ENCODE results near the gene STAG1. TPM values are rescaled to one million over a fixed set of nuclear protein-coding genes. Genes with fewer than 3 reads are reported as not detected.
"Not testable (repeated sequence)": the region's sequence is repeated elsewhere in the genome, so short reads cannot be mapped to it uniquely, and the experiment has no call there.

Gene STAG1
- total RNA-seq, 2 donors from 2014 or later, result 45.7 to 55.8 TPM

DNA sequence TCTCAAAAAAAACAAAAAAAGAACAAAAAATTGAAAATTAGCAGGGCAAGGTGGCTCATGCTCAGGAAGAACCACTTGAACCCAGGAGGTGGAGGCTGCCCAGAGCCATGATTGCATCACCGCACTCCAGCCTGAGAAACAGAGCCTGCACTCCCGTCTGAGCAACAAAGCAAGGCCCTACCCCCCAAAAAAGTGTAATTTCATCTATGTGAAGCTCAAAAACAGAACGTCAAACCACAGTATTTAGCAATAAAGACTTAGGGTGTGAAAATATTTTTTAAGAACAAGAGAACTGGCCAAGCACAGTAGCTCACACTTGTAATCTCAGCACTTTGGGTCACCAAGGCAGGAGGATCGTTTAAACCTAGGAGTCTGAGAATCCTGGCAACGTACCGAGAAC is 38.2 kb downstream of the STAG1 start:
- intact Hi-C loops (cut with DNase I), result no loop called here

DNA sequence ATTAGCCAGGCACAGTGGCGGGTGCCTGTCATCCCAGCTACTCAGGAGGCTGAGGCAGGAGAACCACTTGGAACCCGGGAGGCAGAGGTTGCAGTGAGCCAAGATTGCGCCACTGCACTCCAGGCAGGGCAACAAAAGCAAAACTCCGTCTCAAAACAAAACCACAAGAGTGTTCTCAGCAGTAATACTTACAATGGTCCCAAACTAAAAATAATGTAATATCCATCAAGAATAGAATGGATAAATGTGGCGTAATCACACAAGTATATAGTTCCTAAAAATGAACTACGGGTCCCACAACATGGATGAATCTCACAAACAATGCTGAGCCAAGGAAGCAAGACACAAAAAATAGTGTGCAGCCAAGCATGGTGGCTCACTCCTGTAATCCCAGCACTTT is 39.2 kb downstream of the STAG1 start:
- no peak for DNase-seq (ENCODE audit: low spot score)
- intact Hi-C loops (cut with DNase I), result no loop called here

More for the DNA sequence above, 38.2 kb downstream of the STAG1 start:
- DNase-seq (ENCODE audit: low spot score), result no peak

DNA sequence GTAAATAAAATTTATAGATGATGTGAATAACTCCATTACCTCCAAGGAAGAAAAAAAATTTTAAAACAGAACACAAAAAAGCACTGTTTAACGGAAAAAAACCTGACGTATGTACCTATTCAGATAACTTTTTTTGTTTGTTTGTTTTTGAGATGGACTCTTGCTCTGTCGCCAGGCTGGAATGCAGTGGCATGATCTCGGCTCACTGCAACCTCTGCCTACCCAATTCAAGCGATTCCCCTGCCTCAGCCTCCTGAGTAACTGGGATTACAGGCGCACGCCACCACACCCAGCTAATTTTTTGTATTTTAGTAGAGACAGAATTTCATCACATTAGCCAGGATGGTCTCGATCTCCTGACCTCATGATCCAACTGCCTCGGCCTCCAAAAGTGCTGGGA is 40.3 kb downstream of the STAG1 start:
- DNase-seq (ENCODE audit: low spot score); intact Hi-C loops (cut with DNase I): not testable (repeated sequence)

DNA sequence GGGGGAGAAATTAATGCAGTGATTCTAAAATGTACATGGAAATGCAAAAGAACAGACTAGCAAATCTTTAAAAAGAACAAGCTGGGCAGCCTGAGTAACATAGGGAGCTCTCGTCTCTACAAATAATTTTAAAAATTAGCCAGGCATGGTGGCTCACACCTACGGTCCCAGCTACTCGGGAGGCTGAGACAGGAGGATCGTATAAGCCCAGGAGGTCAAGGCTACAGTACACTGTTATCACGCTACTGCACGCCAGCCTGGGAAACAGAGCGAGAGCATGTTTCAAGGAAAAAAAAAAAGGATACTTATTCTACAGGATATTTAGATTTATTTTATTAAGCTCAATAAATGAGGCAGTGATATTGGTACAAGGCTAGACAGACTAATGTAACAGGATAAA is 40.9 kb downstream of the STAG1 start:
- no peak for DNase-seq (ENCODE audit: low spot score)
- intact Hi-C loops (cut with DNase I), result no loop called here

DNA sequence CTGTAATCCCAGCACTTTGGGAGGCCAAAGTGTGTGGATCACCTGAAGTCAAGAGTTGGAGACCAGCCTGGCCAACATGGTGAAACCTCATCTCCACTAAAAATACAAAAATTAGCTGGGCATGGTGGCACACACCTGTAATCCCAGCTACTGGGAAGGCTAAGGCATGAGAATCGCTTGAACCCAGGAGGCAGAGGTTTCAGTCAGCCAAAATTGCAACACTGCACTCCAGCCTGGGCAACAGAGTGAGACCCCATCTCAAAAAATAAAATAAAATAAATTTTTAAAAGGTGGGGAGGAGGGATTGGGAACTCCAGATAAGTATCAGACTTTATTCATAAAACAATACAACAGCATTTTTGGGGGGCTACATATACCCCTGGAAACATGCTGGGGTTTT is 42.4 kb downstream of the STAG1 start:
- intact Hi-C loops (cut with DNase I), result not testable (repeated sequence)

DNA sequence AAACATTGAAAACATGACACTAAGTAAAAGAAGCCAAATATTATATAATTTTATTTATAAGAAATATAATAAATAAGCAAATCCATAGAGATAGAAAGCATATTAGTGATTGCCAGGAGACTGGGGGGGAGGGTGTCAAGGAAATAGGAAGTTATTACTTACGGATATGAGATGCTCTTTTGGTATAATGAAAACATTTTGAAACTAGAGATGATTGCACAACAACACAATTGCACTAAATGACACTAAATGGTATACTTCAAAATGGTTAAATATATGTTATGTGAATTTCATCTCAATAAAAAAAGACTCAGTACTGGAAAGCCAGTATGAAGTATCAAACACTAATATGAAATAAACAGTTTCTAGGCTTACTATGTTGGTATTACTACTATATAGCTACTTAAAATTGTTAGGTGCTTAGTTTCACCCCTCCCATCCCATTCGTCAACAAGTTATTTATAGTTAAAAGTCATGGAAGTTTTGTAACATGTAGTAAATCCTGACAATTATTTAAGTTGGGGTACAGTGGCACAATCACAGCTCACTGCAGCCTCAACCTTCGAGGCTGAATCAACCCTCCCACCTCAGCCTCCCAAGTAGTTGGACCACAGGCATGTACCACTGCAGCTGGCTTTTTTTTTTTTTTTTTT is 43.7 kb downstream of the STAG1 start:
- no peak for DNase-seq (ENCODE audit: low spot score)
- intact Hi-C loops (cut with DNase I), result no loop called here

More for the DNA sequence above, 42.4 kb downstream of the STAG1 start:
- DNase-seq (ENCODE audit: low spot score), result not testable (repeated sequence)

DNA sequence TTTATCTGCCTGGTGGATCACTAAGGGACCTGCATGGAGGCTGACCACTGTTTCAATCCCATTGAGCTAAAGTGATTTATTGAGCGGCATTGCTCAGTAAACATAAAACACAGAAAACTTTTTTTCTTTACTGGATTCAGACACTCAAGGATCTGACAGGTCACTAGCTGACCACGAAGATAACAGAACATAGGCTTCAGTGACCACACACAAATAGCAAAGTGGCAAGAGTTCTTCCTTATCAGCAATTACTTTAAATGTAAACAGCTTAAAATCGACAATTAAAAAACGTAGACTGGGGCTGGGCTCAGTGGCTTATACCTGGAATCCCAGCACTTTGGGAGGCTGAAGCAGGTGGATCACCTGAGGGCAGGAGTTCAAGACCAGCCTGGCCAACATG is 48.7 kb downstream of the STAG1 start:
- intact Hi-C loops (cut with DNase I), result no loop called here
- no peak for DNase-seq (ENCODE audit: low spot score)

DNA sequence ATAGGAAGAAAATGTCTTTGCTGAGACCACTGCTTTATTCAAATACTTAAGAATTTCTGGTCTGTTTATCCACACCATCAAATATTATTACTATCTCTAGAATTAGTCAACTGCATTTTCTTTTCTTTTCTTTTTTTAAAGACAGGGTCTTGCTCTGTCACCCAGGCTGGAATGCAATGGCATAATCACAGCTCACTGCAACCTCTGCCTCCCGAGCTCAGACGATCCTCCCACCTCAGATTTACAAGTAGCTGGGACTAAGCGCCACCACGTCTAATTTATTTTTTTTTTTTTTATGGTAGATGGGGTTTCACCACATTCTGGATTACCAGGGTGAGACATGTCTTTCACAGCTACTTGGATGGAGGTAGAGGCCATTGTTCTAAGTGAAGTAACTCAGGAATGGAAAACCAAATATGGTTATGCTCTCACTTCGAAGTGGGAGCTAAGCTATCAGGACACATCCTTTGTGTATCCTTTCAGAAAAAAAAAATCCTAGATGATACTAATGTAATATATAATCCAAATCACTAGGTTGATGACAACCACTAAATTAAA is 52.8 kb downstream of the STAG1 start:
- intact Hi-C loops (cut with DNase I), result no loop called here

DNA sequence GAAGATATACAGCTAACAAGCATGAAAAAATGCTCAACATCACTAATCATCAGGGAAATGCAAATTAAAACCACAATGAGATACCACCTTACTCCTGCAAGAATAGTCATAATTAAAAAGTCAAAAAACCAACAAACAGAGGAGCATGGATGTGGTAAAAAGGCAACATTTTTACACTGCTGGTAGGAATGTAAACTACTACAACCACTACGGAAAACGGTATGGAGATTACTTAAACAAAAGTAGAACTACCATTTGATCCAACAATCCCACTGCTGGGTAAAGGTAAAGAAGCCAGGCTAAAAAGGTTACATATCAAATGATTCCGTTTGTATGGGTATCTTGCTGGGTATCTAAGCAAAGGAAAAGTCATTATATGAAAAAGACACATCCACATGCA is 53.8 kb downstream of the STAG1 start:
- intact Hi-C loops (cut with DNase I), result no loop called here
- no peak for DNase-seq (ENCODE audit: low spot score)

More for the DNA sequence above, 52.8 kb downstream of the STAG1 start:
- no peak for DNase-seq (ENCODE audit: low spot score)

DNA sequence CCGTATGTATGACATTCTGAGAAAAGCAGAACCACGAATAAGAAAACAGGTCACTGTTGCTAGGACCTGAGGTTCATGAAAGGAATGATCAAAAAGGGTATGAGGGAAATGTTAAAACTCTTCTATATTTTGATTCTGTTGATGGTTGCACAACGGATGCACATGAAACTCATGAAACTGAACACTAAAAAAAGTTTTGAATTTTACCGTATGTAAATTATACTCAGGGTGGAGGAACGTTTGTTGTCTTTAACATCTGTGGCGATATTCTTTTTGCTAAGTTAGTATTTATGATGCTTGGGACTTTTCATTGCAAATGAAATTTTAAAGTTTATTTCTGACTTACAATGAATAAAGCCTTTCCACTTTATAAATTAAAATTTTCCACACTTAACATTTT is 55.4 kb downstream of the STAG1 start:
- DNase-seq (ENCODE audit: low spot score), result no peak
- intact Hi-C loops (cut with DNase I), result no loop called here

DNA sequence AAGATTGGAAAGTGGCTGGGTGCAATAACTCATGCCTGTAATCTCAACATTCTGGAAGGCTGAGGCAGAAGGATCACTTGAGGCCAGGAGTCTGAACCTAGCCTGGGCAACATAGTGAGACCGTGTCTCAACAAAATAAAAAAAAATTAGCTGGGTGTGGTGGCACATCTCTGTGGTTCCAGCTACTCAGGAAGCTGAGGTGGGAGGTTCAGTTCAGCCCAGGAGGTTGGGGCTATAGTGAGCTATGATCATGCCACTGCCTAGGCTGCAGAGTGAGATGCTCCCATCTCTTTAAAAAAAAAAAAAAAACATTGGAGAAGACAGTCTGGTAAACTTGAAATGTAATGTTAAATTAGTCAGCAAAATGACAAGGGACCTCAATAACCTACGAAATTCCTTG is 57.9 kb downstream of the STAG1 start:
- intact Hi-C loops (cut with DNase I), result no loop called here
- DNase-seq (ENCODE audit: low spot score), result no peak

DNA sequence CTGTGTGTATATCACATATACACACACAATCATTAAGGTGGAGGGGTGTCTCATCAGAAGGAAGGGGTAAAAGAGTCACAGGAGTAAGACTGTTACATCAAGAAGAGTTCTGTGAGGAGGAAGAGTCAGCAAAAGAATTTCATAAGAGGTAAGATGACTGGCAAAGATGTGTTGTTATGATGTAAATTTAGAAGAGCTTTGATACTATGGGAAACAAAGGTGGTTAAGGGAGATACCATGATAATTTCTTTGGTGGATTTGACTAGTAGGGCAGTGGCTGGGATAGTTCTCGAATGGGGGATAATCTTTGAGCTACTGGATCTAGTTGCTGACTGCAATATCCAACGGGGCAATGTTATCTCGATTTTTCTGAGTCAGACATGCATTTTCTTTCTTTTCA is 61.6 kb downstream of the STAG1 start:
- no peak for DNase-seq (ENCODE audit: low spot score)
- intact Hi-C loops (cut with DNase I), result no loop called here

DNA sequence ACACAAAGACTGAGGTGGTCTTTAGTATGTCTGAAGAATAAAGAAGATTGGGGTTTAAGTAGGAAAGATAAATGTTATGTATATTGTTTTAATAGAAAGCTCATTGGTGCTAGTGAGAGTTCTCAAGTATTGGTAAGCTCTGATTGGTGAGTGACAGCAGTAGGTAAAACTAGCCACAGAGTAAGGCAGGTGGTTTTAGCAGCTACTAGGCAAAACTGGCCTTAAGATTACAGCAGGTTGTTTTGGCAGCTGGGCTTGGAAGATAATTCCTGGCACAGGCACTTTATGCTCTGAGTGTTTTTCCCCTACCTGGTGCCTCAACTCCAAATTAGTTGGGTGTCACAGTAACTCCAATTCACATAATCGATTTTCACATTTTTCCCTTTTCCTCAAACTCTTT is 66.3 kb downstream of the STAG1 start:
- DNase-seq (ENCODE audit: low spot score), result no peak
- intact Hi-C loops (cut with DNase I), result no loop called here

DNA sequence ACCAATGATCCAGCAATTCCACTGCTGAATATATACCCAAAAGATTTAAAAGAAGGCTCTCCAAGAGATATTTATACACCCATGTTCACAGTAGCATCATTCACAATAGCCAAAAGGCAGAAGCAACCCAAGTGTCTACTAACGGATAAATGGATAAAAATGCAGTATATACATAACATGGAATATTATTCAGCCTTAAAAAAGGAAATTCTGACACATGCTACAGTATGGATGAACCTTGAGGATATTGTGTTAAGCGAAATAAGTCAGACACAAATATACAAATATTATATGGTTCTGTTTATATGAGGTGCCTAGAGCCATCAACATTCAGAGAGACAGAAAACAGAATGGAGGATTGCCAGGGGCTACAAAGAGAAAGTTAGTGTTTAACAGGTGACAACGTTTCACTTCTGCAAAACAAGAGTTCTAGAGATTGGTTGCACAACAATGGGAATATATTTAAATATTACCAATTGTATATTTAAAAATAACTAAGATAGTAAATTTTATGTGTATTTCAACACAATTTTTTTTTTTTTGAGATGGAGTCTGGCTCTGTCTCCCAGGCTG is 69.4 kb downstream of the STAG1 start:
- no peak for DNase-seq (ENCODE audit: low spot score)
- intact Hi-C loops (cut with DNase I), result no loop called here

DNA sequence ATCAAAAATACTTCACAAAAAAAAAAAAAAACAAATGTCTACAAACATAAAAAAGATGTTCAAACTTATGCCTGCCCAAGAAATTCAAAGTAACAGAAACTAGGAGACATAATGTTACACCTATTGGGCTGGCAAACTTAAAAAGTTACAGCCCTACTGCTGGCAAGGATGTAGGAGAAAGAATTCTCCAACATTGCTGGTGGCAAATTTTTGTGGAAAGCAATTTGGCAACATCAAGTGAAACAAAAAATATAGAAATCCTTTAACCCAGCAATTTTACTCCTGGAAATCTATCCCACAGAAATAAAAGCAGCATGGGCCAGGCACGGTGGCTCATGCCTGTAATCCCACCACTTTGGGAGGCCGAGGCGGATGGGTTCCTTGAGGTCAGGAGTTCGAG is 73.2 kb downstream of the STAG1 start:
- no peak for DNase-seq (ENCODE audit: low spot score)
- intact Hi-C loops (cut with DNase I), result no loop called here

DNA sequence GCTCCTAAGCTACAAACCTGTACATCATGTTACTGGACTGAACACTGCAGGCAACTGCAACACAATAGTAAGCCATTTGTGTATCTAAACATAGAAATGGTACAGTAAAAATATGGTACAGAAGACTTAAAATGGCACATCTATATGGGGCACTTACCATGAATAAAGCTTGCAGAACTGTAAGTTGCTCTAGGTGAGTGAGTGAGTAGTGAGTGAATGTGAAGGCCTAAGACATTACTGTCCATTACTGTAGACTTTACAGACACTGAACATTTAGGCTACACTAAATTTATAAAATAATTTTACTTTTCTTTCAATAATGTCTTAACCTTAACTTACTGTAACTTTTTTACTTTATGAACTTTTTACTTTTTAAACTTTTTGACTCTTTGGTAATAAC is 76.2 kb downstream of the STAG1 start:
- intact Hi-C loops (cut with DNase I), result no loop called here
- no peak for DNase-seq (ENCODE audit: low spot score)

DNA sequence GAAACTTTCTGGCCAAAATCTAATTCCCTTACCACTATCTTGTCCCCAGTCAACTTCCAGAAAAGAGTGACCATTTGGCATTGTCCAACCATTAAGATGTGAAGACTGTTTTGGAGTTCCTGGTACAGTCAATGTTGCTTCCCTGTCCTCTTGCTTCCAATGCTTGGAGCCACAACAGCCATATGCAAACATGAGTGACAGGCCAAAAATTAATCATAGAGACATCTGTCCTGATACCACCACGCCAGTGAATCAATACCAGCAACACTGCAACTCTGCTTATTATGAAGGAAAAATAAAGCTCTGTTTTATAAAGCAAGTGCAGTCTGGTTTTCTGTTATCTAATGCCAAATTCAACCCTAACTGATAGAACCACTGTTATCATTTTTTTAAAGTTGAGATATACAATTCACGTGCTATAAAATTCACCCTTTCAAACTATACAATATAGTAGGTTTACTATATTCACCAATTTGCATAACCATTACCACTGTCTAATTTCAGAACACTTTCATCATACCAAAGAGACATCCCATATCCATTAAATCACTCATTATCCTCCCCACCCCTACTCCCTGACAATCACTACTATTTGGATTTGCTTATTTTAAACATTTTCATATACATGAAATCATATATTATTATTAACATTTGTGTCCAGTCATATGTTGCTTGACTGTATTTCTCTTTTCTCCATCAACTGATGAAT is 76.9 kb downstream of the STAG1 start:
- intact Hi-C loops (cut with DNase I), result no loop called here

DNA sequence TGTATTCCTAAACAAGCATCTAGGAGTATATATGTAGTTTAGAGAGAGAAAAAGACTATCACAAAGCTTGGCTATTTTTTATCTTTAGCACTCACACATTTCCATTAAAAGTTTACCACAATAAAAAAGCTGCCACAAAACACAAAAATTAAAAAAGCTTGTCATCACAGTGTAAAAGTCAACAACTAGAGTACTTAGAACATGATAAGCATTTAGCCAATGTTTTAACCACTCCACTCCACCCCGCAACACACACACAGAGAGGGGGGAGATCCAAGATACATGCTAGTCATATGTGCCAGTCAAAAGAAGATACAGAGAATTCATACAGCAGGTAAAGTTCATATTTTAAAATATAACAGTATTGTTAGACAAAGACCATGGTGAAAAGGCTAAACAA is 79.7 kb downstream of the STAG1 start:
- DNase-seq (ENCODE audit: low spot score), result no peak
- intact Hi-C loops (cut with DNase I), result no loop called here

More for the DNA sequence above, 76.9 kb downstream of the STAG1 start:
- no peak for DNase-seq (ENCODE audit: low spot score)

DNA sequence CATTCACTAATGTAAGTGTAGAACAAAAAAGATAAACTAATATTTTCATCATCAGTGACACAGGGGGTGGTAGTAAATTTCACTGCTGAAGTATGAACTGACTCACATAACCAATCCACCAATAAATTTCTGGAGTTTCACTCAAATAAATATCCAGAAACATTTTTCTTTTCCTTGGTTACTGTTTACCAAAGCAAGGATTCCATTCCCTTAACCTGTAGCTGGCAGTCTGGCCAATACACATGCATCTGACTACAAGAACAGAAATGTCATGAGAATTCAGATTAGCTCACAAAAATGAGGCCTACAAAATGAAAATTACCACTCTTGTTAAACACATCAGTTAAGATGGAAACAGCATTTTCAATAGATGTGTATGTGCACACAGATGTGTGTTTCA is 80.3 kb downstream of the STAG1 start:
- intact Hi-C loops (cut with DNase I), result no loop called here
- DNase-seq (ENCODE audit: low spot score), result no peak

DNA sequence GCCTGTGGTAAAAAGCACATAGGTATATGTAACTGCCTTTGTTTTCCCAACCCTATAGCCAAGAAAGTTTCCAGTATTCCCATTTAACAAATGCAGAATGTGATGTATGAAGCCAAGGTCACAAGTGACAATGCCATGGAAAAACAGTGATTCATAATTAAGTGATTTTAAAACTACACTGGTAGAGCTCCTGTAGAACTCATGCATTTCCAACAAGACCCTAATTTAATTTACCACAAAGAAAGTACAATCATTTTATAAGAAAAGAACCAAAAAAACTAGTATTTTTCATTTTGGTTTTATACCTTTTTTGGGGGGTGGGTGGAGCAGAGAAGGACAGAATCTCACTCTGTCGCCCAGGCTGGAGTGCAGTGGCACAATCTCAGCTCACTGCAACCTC is 82.0 kb downstream of the STAG1 start:
- no peak for DNase-seq (ENCODE audit: low spot score)
- intact Hi-C loops (cut with DNase I), result no loop called here

DNA sequence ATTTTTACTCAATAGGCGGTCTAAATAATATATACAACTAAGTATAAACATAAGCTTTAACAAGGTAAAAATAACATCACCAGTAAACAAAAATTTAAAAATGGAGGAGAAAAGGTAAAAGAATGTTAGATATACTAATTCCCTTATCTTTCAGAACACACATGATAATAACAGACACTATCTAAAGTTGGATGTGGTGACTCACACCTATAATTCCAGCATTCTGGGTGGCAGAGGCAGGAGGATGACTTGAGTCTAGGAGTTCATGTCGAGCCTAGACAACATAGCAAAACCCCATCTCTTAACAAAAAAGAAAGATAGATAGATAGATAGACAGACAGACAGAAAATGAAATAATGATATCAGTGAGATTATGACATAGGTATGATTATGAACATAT is 85.1 kb downstream of the STAG1 start:
- no peak for DNase-seq (ENCODE audit: low spot score)
- intact Hi-C loops (cut with DNase I), result no loop called here
